Fibroblast of lung (primary cell): ENCODE measurements around the gene SLC39A9. TPM values are rescaled to one million over a fixed set of nuclear protein-coding genes. Genes with fewer than 3 reads are reported as not detected.

Experiments used
- DNase-seq, 2 donors: peaks; one replicate each; pipeline versions ENCODE4 v3.0.0 to v3.0.0-alpha.2; 2010; ENCODE audit warnings: low read depth in 2 of 2
- H2AFZ ChIP-seq: 2 replicates; pipeline ENCODE4 v1.5.1; 2012; ENCODE audit warnings: low read length, control low read depth, inconsistent platforms
- H3K27ac ChIP-seq: 2 replicates; pipeline ENCODE4 v1.5.1; 2011; ENCODE audit warnings: low read length, control low read depth; ENCODE audit not compliant: insufficient read depth
- H3K27me3 ChIP-seq: 2 replicates; pipeline ENCODE4 v1.5.1; 2011; ENCODE audit warnings: mild to moderate bottlenecking, low read length; ENCODE audit not compliant: control insufficient read depth, insufficient read depth
- H3K36me3 ChIP-seq: 2 replicates; pipeline ENCODE4 v1.5.1; 2011; ENCODE audit warnings: low read length; ENCODE audit not compliant: control insufficient read depth, insufficient read depth
- H3K4me1 ChIP-seq: 2 replicates; pipeline ENCODE4 v1.5.1; 2011; ENCODE audit warnings: low read length; ENCODE audit not compliant: control insufficient read depth, insufficient read depth; ENCODE audit errors: extremely low read depth
- H3K4me2 ChIP-seq: 2 replicates; pipeline ENCODE4 v1.5.1; 2011; ENCODE audit warnings: low read length, control low read depth; ENCODE audit not compliant: insufficient read depth; ENCODE audit errors: extremely low read depth
- H3K4me3 ChIP-seq, 4 experiments: fragments of 200-600 bp in 1 of 4; sonication (generic) in 1 of 4; replicated peaks in 1 of 4; 2 replicates each; pipeline ENCODE4 v1.5.1; 2011 to 2016; ENCODE audit warnings: low read length in 4 of 4, low read depth in 3 of 4, mild to moderate bottlenecking in 3 of 4, control low read depth in 2 of 4, inconsistent platforms in 1 of 4, mixed read lengths in 1 of 4; ENCODE audit not compliant: insufficient read depth in 1 of 4; ENCODE audit errors: control extremely low read depth in 1 of 4
- H3K79me2 ChIP-seq: 2 replicates; pipeline ENCODE4 v1.5.1; 2012; ENCODE audit warnings: mild to moderate bottlenecking, low read length, inconsistent platforms; ENCODE audit not compliant: control insufficient read depth, insufficient read depth
- H3K9ac ChIP-seq: 2 replicates; pipeline ENCODE4 v1.5.1; 2011; ENCODE audit warnings: mild to moderate bottlenecking, low read length, control low read depth; ENCODE audit not compliant: insufficient read depth
- H3K9me3 ChIP-seq: 2 replicates; pipeline ENCODE4 v1.5.1; 2012; ENCODE audit warnings: low read depth, low read length; ENCODE audit not compliant: control insufficient read depth, insufficient read depth
- H4K20me1 ChIP-seq: 2 replicates; pipeline ENCODE4 v1.5.1; 2011; ENCODE audit warnings: low read length; ENCODE audit not compliant: control insufficient read depth, insufficient read depth; ENCODE audit errors: extremely low read depth
- EZH2 ChIP-seq: IDR thresholded peaks from 2 replicates; pipeline ENCODE4 v1.5.1; 2012; ENCODE audit warnings: low read length, control low read depth, mild to moderate bottlenecking; ENCODE audit errors: missing control alignments
- polyA plus RNA-seq, 2 donors: library from polyadenylated mRNA; depleted of rRNA in 1 of 2; stranded (reverse) in 1 of 2; unstranded in 1 of 2; fragments of >200 nt; gene quantifications; 2 replicates each; pipeline ENCODE4 v1.2.1, GENCODE V29; 2011 to 2012; ENCODE audit warnings: missing spikeins in 1 of 2
- total RNA-seq: library from RNA; depleted of rRNA; stranded (reverse); fragments of >200 nt; gene quantifications from 2 replicates; pipeline ENCODE4 v1.2.1, GENCODE V29; 2014
- TF ChIP-seq, protein P1 (sequence below), 2 donors: IDR thresholded peaks in 1 of 2; conservative IDR thresholded peaks in 1 of 2; 1 replicate in 1 of 2; 2 replicates in 1 of 2; pipeline ENCODE4 v1.5.1; 2011 to 2012; ENCODE audit warnings: low read length in 2 of 2, control low read depth in 1 of 2, inconsistent platforms in 1 of 2, low read depth in 1 of 2, mild to moderate bottlenecking in 1 of 2

Gene SLC39A9
- total and polyA plus RNA-seq, 2 donors (not counting 1 experiment from before 2014, with no cell fraction given) = 81.9 to 104 TPM

DNA sequence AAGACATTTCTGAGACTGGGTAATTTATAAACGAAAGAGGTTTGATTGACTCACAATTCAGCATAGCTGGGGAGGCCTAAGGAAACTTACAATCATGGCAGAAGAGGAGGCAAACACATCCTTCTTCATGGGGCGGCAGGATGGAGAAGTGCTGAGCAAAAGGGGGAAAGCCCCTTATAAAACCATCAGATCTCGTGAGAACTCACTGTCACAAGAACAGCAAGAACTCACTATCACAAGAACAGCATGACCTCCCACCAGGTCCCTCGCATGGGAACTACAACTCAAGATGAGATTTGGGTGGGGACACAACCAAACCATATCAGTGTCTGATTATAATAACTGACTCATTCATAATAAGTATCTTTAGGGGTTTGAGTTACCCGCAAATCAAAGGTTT lies 6.4 kb downstream of the SLC39A9 start:
- Histone ChIP-seq H3K4me1 (peaks cover 2% of the 10 kb centered on the region), H3K36me3 (no peaks in the 10 kb centered on the region), H3K27me3 (no peaks in the 10 kb centered on the region), H3K9ac (no peak overlapping the region), H3K9me3 (no peaks in the 10 kb centered on the region), H4K20me1 (peaks cover 2% of the 10 kb centered on the region), H2AFZ (no peak overlapping the region), H3K27ac (no peak overlapping the region), H3K4me2 (no peak overlapping the region), H3K4me3 (no peak overlapping the region), H3K79me2 (peaks cover 53% of the 10 kb centered on the region)
- no peak for TF ChIP-seq EZH2
- TF ChIP-seq, protein P1, sequence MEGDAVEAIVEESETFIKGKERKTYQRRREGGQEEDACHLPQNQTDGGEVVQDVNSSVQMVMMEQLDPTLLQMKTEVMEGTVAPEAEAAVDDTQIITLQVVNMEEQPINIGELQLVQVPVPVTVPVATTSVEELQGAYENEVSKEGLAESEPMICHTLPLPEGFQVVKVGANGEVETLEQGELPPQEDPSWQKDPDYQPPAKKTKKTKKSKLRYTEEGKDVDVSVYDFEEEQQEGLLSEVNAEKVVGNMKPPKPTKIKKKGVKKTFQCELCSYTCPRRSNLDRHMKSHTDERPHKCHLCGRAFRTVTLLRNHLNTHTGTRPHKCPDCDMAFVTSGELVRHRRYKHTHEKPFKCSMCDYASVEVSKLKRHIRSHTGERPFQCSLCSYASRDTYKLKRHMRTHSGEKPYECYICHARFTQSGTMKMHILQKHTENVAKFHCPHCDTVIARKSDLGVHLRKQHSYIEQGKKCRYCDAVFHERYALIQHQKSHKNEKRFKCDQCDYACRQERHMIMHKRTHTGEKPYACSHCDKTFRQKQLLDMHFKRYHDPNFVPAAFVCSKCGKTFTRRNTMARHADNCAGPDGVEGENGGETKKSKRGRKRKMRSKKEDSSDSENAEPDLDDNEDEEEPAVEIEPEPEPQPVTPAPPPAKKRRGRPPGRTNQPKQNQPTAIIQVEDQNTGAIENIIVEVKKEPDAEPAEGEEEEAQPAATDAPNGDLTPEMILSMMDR (conservative IDR thresholded peaks at IDR 0.05 in 1 of 2, IDR thresholded peaks at IDR 0.05 in 1 of 2; ENCODE audit: low read depth in 1 of 2, low read length in 2 of 2) = no peak
- no peak for DNase-seq

DNA sequence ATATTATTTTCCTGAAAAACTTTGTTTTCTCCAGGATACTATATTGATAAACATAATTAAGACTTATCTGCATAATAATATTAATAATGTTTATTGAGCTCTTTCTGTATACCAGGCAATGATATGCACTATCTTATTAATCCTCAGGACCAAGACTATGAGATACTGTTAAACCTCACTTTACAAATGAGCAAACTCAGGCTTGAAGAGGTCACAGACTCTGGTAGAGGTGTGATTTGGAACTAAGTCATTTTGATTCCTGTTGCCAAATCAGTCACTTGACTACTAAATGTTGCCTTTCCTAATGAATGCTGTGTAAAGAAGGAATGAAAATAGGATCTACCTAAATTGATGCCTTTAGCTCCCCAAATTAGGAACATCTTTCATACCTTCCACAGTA lies 7.3 kb downstream of the SLC39A9 start:
- no peak overlapping the region for H3K27ac ChIP-seq

DNA sequence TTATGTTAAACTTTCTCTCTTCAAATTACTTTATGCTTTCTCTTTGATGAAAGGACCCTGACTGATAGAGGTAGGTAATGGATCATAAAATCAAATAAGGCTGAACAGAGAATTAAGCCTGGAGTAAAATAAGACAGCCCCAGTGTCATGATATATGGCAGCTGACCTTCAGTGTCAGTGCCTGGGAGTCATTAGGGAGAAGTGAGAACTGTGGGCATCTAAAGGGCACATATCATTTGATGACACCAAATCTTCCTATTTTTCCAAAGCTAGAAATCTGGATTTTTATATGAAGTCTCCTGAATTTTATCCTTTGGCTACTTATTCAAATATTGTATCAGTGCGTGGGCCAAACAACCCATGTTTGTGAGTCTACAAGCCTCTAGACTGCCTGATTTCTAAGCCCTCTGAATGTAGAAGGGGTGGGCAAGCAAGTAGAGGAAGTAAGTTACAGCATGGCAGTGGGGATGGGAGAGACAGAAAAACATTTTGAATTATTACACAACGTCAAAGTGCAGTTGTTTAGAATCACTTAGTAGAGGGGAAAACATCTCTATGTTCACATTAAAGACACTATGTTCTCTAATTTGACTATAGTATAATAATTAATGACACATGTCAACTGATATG lies 10.0 kb downstream of the SLC39A9 start:
- no peak for TF ChIP-seq EZH2
- no peak overlapping the region for H3K27ac ChIP-seq
- DNase-seq = no peak
- no peak overlapping the region for H2AFZ ChIP-seq
- H3K9me3 ChIP-seq = no peaks in the 10 kb centered on the region
- H3K36me3 ChIP-seq = no peaks in the 10 kb centered on the region
- H3K4me1 ChIP-seq = no peaks in the 10 kb centered on the region
- H4K20me1 ChIP-seq = no peaks in the 10 kb centered on the region
- no peak overlapping the region for H3K4me2 ChIP-seq
- peaks cover 32% of the 10 kb centered on the region for H3K79me2 ChIP-seq
- H3K9ac ChIP-seq = no peak overlapping the region
- no peak overlapping the region for H3K4me3 ChIP-seq
- no peaks in the 10 kb centered on the region for H3K27me3 ChIP-seq

More for the DNA sequence above, 7.3 kb downstream of the SLC39A9 start:
- no peaks in the 10 kb centered on the region for H3K4me1 ChIP-seq
- H3K27me3 ChIP-seq = no peaks in the 10 kb centered on the region
- peaks cover 49% of the 10 kb centered on the region for H3K79me2 ChIP-seq
- no peak overlapping the region for H2AFZ ChIP-seq
- no peaks in the 10 kb centered on the region for H3K36me3 ChIP-seq
- peaks cover 2% of the 10 kb centered on the region for H4K20me1 ChIP-seq
- H3K4me2 ChIP-seq = no peak overlapping the region
- no peak overlapping the region for H3K4me3 ChIP-seq
- DNase-seq = no peak
- H3K9me3 ChIP-seq = no peaks in the 10 kb centered on the region
- H3K9ac ChIP-seq = no peak overlapping the region
- TF ChIP-seq EZH2 = no peak
- TF ChIP-seq, protein P1 (conservative IDR thresholded peaks at IDR 0.05 in 1 of 2, IDR thresholded peaks at IDR 0.05 in 1 of 2; ENCODE audit: low read depth in 1 of 2, low read length in 2 of 2) = no peak
